HEK293T (cell line): ENCODE measurements around the gene RAB25.

Experiments used
- BHLHE40 ChIP-seq: fragments of 450-650 bp; IDR thresholded peaks from 2 replicates; pipeline ENCODE4 v1.6.1; 2016; ENCODE audit warnings: mild to moderate bottlenecking, moderate library complexity, borderline replicate concordance
- ELF4 ChIP-seq: fragments of 450-650 bp; IDR thresholded peaks from 2 replicates; pipeline ENCODE4 v1.6.1; 2017; ENCODE audit warnings: antibody characterized with exemption
- FOXK2 ChIP-seq: fragments of 450-650 bp; IDR thresholded peaks from 2 replicates; pipeline ENCODE4 v1.6.1; 2016; ENCODE audit warnings: mild to moderate bottlenecking
- FOXM1 ChIP-seq: fragments of 450-650 bp; IDR thresholded peaks from 2 replicates; pipeline ENCODE4 v1.6.1; 2017; ENCODE audit warnings: mild to moderate bottlenecking, borderline replicate concordance
- ZNF384 ChIP-seq: fragments of 450-650 bp; IDR thresholded peaks from 2 replicates; pipeline ENCODE4 v1.6.1; 2016

DNA sequence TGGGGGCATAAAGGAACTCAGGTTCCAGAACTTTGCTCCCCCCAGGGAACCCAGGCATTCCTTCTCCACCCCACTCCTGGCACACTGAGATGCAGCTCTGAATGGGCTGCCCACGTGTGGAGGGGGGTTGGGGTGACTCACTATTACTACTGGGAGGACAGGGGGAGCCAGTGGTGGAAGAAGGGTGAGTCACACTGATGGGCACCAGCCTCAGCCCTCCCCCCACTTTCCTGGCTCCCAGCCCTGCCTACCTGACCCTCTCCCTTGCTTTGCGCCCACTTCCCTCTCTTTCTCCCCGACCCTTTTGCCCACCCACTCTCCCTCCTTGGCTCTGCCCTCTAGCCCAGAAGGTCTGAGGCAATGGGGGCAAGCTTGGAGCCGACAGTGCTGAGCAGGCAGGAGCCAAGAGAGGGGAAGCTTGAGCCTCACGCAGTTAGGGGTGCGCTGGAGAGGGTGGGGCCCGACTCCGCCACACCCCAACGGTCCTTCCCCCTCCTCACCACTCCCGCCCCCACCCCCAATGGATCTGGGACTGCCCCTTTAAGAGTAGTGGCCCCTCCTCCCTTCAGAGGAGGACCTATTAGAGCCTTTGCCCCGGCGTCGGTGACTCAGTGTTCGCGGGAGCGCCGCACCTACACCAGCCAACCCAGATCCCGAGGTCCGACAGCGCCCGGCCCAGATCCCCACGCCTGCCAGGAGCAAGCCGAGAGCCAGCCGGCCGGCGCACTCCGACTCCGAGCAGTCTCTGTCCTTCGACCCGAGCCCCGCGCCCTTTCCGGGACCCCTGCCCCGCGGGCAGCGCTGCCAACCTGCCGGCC lies 53.4 kb downstream of the RAB25 start, which contains the start of gene LMNA:
- TF ChIP-seq FOXK2: no peak
- TF ChIP-seq ELF4: no peak
- TF ChIP-seq ZNF384: no peak
- no peak for TF ChIP-seq BHLHE40
- TF ChIP-seq FOXM1: no peak
